GM18861 (cell line): Measurements from ENCODE around the gene OR2D3.
"Not testable (repeated sequence)": the region's sequence is repeated elsewhere in the genome, so short reads cannot be mapped to it uniquely, and the experiment has no call there.

ENCODE experiments used
- ATAC-seq: cut with Tn5 transposase; IDR thresholded peaks from one replicate; pipeline ENCODE4 v1.9.1; 2021; ENCODE audit not compliant: unreplicated experiment

OR2D3 gene, protein sequence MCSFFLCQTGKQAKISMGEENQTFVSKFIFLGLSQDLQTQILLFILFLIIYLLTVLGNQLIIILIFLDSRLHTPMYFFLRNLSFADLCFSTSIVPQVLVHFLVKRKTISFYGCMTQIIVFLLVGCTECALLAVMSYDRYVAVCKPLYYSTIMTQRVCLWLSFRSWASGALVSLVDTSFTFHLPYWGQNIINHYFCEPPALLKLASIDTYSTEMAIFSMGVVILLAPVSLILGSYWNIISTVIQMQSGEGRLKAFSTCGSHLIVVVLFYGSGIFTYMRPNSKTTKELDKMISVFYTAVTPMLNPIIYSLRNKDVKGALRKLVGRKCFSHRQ

GRCh38 chr11:6920702-6921101 lies at the start of gene OR2D3:
Gene OR2D3 (plus strand): TSS chr11:6921002. CDS start chr11:6921002, 0 bp downstream.
- ATAC-seq = no peak

GRCh38 chr11:6871278-6871677 lies 49.5 kb upstream of the OR2D3 start:
- ATAC-seq = no peak

GRCh38 chr11:6875761-6876160 lies 45.0 kb upstream of the OR2D3 start:
- no peak for ATAC-seq

DNA sequence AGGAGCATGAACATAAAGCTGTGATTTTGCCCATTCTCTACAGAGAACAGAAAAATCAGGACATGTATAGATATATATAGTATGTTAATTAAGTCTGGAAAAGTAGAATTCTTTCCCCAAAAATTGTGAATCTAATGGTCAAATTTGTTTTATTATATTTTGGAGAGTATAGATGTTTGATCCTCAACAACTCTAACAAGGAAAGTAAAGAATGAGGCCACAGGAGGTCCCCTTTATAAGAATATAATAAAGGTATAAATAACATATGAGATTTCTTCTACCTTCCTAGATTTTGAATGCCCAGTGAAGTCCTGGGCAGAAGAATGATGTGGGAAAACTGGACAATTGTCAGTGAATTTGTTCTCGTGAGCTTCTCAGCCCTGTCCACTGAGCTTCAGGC lies 44.5 kb upstream of the OR2D3 start, which contains the start of gene OR10A4:
Gene OR10A4 (plus strand): TSS at position 301 of the 400 bp plus-strand sequence. CDS start 23 bp downstream, at position 324.
- ATAC-seq = no peak

GRCh38 chr11:6876914-6877313 lies 43.9 kb upstream of the OR2D3 start:
- no peak for ATAC-seq

DNA sequence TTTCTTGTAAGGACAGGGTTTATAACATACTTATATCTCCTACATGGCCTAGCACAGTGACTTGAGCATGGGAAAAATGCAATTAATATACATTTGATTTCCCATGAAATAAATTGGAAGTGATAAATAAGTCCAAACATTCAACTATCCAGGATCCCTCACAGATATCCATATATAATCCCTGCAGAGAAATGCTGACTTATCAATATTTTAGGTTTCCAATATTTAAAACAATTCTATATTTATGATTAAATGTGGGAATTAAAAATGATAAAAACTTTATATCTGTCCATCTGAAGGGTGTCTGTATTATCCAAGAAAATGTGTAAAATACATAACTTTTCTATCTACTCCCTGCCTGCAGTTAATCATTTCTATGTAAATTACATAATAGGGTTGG lies 38.1 kb upstream of the OR2D3 start:
- no peak for ATAC-seq

DNA sequence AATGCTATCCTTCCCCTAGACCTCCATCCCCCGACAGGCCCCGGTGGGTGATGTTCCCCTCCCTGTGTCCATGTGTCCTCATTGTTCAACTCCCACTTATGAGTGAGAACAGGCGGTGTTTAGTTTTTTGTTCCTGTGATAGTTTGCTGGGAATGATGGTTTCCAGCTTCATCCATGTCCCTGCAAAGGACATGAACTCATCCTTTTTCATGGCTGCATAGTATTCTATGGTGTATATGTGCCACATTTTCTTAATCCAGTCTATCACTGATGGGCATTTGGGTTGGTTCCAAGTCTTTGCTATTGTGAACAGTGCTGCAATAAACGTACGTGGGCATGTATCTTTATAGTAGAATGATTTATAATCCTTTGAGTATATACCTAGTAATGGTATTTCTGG lies 33.1 kb upstream of the OR2D3 start:
- not testable (repeated sequence) for ATAC-seq

GRCh38 chr11:6888830-6889229 lies 32.0 kb upstream of the OR2D3 start:
- no peak for ATAC-seq

DNA sequence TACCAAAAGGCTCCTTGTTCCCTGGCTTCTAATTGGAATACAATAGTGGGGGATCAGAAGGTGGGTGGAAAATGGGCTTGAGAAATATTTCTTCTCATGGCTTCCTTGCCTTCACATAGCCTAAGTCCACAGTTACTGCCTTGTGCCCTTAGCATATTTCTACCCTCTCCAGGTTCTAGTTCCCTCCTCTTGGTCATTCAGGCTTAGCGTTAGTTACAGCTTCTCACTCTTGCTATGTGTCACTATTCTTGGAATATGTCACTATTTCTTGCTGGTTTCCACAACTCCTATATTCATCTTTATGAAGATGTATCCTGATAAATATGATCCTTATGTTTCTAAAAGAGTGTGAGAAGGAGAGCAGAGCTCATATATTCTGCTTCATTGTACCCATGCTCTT lies 31.0 kb upstream of the OR2D3 start:
- ATAC-seq = no peak

- ATAC-seq = no peak
Observed at GRCh38 chr11:6892400-6892799, 28.4 kb upstream of the OR2D3 start, which contains the start of gene OR2D2. Gene OR2D2 (minus strand): TSS chr11:6892500. CDS start chr11:6892500, 0 bp downstream.

DNA sequence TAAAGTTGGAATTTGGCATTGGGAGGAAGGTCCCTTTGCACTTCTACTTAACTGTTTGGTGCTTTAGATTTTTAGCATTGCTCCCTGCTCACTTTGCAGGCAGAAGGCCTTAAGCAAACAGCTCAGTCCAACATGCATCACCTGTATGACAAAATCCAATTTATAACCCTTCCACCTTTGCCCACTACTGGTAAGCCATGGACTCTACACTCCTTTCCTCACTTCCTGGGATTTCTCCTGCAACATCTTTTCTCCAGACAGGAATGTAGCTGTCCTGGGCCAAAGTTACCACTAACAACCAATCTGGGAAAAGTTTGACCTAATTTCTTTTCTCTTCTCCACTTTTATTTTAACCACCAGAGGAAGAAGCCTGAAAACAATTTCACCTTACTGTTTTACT lies 26.7 kb upstream of the OR2D3 start:
- no peak for ATAC-seq

DNA sequence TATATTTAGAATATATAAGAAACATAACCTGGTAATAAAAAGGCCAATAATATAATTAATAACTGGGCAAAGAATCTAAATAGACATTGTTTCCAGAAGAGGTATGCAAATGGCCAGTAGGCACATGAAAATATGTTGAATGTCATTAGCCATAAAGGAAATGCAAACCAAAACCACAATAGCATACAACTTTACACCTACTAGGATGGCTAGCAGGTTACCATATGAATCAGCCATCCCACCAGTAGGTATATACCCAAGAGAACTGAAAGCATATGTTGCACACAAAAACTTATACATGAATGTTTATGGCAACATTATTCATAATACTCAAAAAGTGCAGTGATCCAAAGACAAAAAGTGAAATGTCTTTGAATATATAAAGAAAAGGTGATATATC lies 25.8 kb upstream of the OR2D3 start:
- ATAC-seq = peak; percentile 79

DNA sequence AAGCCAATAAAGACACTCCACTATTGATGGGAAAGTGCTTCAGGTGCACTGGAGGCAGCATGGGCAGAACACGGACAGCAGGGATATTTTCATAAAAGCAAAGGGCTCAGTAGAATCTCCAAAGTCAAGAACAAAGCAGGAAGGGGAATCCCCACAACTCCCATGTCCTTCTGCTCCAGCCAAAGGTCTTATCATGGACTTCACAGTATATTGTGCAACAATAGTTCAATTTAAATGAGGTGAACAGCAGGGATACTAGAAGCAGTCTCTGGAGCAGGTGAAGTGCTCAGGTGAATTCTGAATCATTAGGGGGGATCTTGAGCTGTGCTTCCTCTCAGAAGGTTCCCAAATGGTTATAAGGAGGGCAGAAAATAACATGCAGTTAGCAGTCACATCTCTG lies 21.9 kb upstream of the OR2D3 start:
- ATAC-seq = no peak

DNA sequence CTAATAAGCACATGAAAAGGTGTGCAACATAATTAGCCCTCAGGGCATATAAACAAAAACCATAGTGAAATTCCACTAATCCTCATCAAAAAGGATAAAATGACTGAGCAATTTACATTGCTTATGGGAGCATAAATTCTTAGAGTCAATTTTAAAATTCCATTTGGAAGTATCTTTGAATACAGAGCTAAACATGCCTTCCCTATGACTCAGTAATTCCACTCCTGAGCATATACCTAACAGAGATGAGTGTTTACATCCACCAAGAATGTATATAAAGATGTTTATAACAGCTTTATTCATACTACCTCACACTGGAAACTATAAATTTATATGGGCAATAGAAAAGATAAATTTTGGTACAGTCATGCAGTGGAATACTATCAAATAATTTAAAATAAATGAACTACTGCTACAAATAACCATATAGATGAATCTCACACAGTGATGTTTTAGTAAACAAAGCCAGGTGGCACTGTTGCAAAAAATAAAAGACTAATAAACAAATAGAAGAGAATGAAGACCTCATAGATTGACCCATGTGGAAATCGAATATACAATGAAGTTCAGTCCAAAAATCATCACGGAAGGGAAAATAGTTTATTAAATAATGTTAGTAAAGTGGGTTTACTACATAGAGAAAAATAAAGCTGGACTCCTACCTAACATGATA lies 20.3 kb upstream of the OR2D3 start:
- no peak for ATAC-seq

GRCh38 chr11:6904804-6905203 lies 16.0 kb upstream of the OR2D3 start:
- ATAC-seq = not testable (repeated sequence)

- ATAC-seq = no peak
Observed at GRCh38 chr11:6911378-6911777, 9.4 kb upstream of the OR2D3 start.

GRCh38 chr11:6911948-6912347 lies 8.9 kb upstream of the OR2D3 start:
- ATAC-seq = no peak

DNA sequence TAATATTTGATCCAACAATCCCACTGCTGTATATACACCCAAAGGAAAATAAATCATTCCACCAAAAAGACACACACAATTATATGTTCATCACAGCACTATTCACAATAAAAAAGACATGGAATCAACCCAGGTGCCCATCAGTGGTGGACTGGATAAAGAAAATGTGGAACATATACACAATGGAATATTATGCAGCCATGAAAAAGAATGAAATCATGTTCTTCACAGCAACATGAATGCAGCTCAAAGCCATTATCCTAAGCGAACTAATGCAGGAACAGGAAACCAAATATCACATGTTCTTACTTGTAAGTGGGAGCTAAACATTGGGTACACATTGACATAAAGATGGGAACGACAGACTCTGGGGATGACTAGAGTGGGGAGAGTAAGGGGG lies 1.1 kb upstream of the OR2D3 start:
- no peak for ATAC-seq

GRCh38 chr11:6925007-6925577 lies 4.3 kb downstream of the OR2D3 start:
- no peak for ATAC-seq

DNA sequence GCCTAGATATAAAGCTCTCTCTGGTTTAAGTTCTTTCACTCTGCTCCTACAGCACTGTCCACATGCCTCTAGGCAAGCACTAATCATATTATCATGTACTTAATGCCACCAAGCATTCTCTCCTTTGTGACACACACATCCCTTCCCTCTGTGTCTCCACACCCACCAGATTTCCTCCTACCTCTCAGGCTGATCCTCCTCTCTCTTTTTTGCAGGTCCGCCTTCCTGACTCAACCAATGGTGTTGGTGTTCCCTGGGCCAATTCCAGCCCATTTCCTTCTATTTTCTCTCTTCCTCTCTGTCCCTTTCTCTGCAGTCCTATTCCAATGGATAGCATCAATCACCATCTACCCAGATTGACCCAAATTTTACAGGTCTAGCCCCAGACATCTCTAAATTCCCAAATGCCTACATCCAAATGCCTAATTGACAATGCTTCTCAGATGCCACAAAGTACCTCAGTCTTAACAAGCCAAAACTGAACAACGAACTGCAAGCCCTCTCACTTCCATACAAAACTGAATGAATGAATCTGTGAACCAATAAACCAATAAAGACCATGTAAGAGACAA lies 4.9 kb downstream of the OR2D3 start:
- peak; percentile 10 for ATAC-seq

- peak; percentile 41 for ATAC-seq
Observed at GRCh38 chr11:6926208-6927029, 5.6 kb downstream of the OR2D3 start, which contains the start of gene ZNF215. Gene ZNF215 (plus strand): TSS chr11:6926426. CDS start chr11:6932273, 5,847 bp downstream.
